NCI-H1048 (cell line): ENCODE data around the gene KCNC3.
"Not testable (repeated sequence)": the region's sequence is repeated elsewhere in the genome, so short reads cannot be mapped to it uniquely, and the experiment has no call there.

Experiments used
- DNase-seq: peaks from one replicate; lab custom pipeline; 2025; lab: John Stamatoyannopoulos, UW

KCNC3 gene

GRCh38 chr19:50353487-50353880 lies 24.3 kb upstream of the KCNC3 start:
- DNase-seq = not testable (repeated sequence)

- no peak for DNase-seq
Observed at GRCh38 chr19:50352242-50352641, 23.1 kb upstream of the KCNC3 start.

- DNase-seq = no peak
Observed at GRCh38 chr19:50349277-50350057, 20.3 kb upstream of the KCNC3 start.

- DNase-seq = not testable (repeated sequence)
Observed at GRCh38 chr19:50347089-50347581, 18.0 kb upstream of the KCNC3 start.

- no peak for DNase-seq
Observed at GRCh38 chr19:50344661-50345318, 15.6 kb upstream of the KCNC3 start.

GRCh38 chr19:50341091-50341564 lies 12.0 kb upstream of the KCNC3 start:
- DNase-seq = no peak

- DNase-seq = no peak
Observed at GRCh38 chr19:50340331-50340730, 11.2 kb upstream of the KCNC3 start.

- DNase-seq = not testable (repeated sequence)
Observed at GRCh38 chr19:50337031-50337430, 7.9 kb upstream of the KCNC3 start.

- DNase-seq = no peak
Observed at GRCh38 chr19:50334741-50335421, 5.7 kb upstream of the KCNC3 start.

- peak; percentile 61 for DNase-seq
Observed at GRCh38 chr19:50333737-50334617, 4.8 kb upstream of the KCNC3 start.

GRCh38 chr19:50333235-50333736 lies 4.1 kb upstream of the KCNC3 start:
- DNase-seq = peak; percentile 61

- no peak for DNase-seq
Observed at GRCh38 chr19:50332244-50333038, 3.3 kb upstream of the KCNC3 start.

GRCh38 chr19:50331994-50332243 lies 2.7 kb upstream of the KCNC3 start:
- no peak for DNase-seq

- no peak for DNase-seq
Observed at GRCh38 chr19:50331221-50331993, 2.2 kb upstream of the KCNC3 start.

- DNase-seq = peak; percentile 76
Observed at GRCh38 chr19:50330365-50331078, 1.3 kb upstream of the KCNC3 start.

GRCh38 chr19:50329926-50330294 lies 733 bp upstream of the KCNC3 start:
- not testable (repeated sequence) for DNase-seq

- DNase-seq = no peak
Observed at GRCh38 chr19:50328873-50329145, 368 bp downstream of the KCNC3 start.

- no peak for DNase-seq
Observed at GRCh38 chr19:50328224-50328872, 829 bp downstream of the KCNC3 start.
